ENCODE data around the gene CD200. TPM values are rescaled to one million over a fixed set of nuclear protein-coding genes. Genes with fewer than 3 reads are reported as not detected.

The CD200 gene
- polyA plus RNA-seq, 1 experiment = 0.10 TPM

- no peak for DNase-seq (ENCODE audit: low read depth)
- H3K27me3 ChIP-seq (ENCODE audit: control insufficient read depth, insufficient read depth, low read length) = peaks cover 16% of the 10 kb centered on the region
- H3K4me3 ChIP-seq (ENCODE audit: low read depth, low read length) = no peak overlapping the region
- no peak for TF ChIP-seq CTCF (IDR thresholded peaks at IDR 0.05; ENCODE audit: insufficient read depth, low read depth, low read length)
- POLR2A ChIA-PET = interaction anchor here (0.6 kb wide), 1 partner anchor 185 kb away, joined by 10 read pairs; no protein-coding TSS in a partner anchor
- H3K36me3 ChIP-seq (ENCODE audit: control insufficient read depth, insufficient read depth, low read length) = no peaks in the 10 kb centered on the region
- CTCF ChIA-PET = interaction anchor here (1.7 kb wide), 1 partner anchor 33 kb away, joined by 5 read pairs; no protein-coding TSS in a partner anchor
Observed at GRCh38 chr3:112338021-112338726, 5.2 kb downstream of the CD200 start.

GRCh38 chr3:112338727-112339056, 5.7 kb downstream of the CD200 start:
- ChIA-PET CTCF (interaction anchor here (1.7 kb wide), 1 partner anchor 33 kb away, joined by 5 read pairs; no protein-coding TSS in a partner anchor), POLR2A (no interaction called here)
- no peak for TF ChIP-seq CTCF (IDR thresholded peaks at IDR 0.05; ENCODE audit: insufficient read depth, low read depth, low read length)
- Histone ChIP-seq H3K27me3 (ENCODE audit: control insufficient read depth, insufficient read depth, low read length) (peaks cover 11% of the 10 kb centered on the region), H3K4me3 (ENCODE audit: low read depth, low read length) (no peak overlapping the region), H3K36me3 (ENCODE audit: control insufficient read depth, insufficient read depth, low read length) (no peaks in the 10 kb centered on the region)
- no peak for DNase-seq (ENCODE audit: low read depth)

GRCh38 chr3:112339134-112339533, 6.2 kb downstream of the CD200 start:
- H3K36me3 ChIP-seq (ENCODE audit: control insufficient read depth, insufficient read depth, low read length) = no peaks in the 10 kb centered on the region
- no peak for DNase-seq (ENCODE audit: low read depth)
- no peak overlapping the region for H3K4me3 ChIP-seq (ENCODE audit: low read depth, low read length)
- peaks cover 9% of the 10 kb centered on the region for H3K27me3 ChIP-seq (ENCODE audit: control insufficient read depth, insufficient read depth, low read length)
- no peak for TF ChIP-seq CTCF (IDR thresholded peaks at IDR 0.05; ENCODE audit: insufficient read depth, low read depth, low read length)
- CTCF ChIA-PET = interaction anchor here (1.7 kb wide), 1 partner anchor 34 kb away, joined by 5 read pairs; no protein-coding TSS in a partner anchor
- POLR2A ChIA-PET = no interaction called here

GRCh38 chr3:112339609-112340008, 6.7 kb downstream of the CD200 start:
- peaks cover 8% of the 10 kb centered on the region for H3K27me3 ChIP-seq (ENCODE audit: control insufficient read depth, insufficient read depth, low read length)
- H3K4me3 ChIP-seq (ENCODE audit: low read depth, low read length) = no peak overlapping the region
- TF ChIP-seq CTCF (IDR thresholded peaks at IDR 0.05; ENCODE audit: insufficient read depth, low read depth, low read length) = no peak
- no peak for DNase-seq (ENCODE audit: low read depth)
- ChIA-PET POLR2A (no interaction called here), CTCF (no interaction called here)
- H3K36me3 ChIP-seq (ENCODE audit: control insufficient read depth, insufficient read depth, low read length) = no peaks in the 10 kb centered on the region

- ChIA-PET CTCF (no interaction called here), POLR2A (no interaction called here)
- H3K36me3 ChIP-seq (ENCODE audit: control insufficient read depth, insufficient read depth, low read length) = no peaks in the 10 kb centered on the region
- no peak for TF ChIP-seq CTCF (IDR thresholded peaks at IDR 0.05; ENCODE audit: insufficient read depth, low read depth, low read length)
- H3K27me3 ChIP-seq (ENCODE audit: control insufficient read depth, insufficient read depth, low read length) = peaks cover 5% of the 10 kb centered on the region
- no peak overlapping the region for H3K4me3 ChIP-seq (ENCODE audit: low read depth, low read length)
- DNase-seq (ENCODE audit: low read depth) = no peak
Observed at GRCh38 chr3:112341386-112341785, 8.4 kb downstream of the CD200 start.

Measured in BJ (cell line).